Sigmoid colon (tissue), 7 donors: Measurements from ENCODE around the gene FAM227A. TPM values are rescaled to one million over a fixed set of nuclear protein-coding genes. Genes with fewer than 3 reads are reported as not detected.
"Not testable (repeated sequence)": the region's sequence is repeated elsewhere in the genome, so short reads cannot be mapped to it uniquely, and the experiment has no call there.

Experiments used
- DNase-seq: peaks from one replicate; pipeline ENCODE4 v3.0.0-alpha.2; 2019
- H3K27ac ChIP-seq, 4 donors: fragments of 200-600 bp; sonication (generic); one replicate each; pipeline ENCODE4 v1.5.1; 2016 to 2019; ENCODE audit warnings: mild to moderate bottlenecking in 1 of 4
- H3K27me3 ChIP-seq, 3 donors: fragments of 200-600 bp; sonication (generic); one replicate each; pipeline ENCODE4 v1.5.1; 2019; ENCODE audit warnings: mild to moderate bottlenecking in 1 of 3
- H3K36me3 ChIP-seq, 4 donors: fragments of 200-600 bp; sonication (generic); one replicate each; pipeline ENCODE4 v1.5.1; 2016 to 2019
- H3K4me1 ChIP-seq, 4 donors: fragments of 200-600 bp; sonication (generic); one replicate each; pipeline ENCODE4 v1.5.1; 2017 to 2019
- H3K4me3 ChIP-seq, 4 donors: fragments of 200-600 bp; sonication (generic); one replicate each; pipeline ENCODE4 v1.5.1; 2017 to 2019; ENCODE audit warnings: mild to moderate bottlenecking in 2 of 4, moderate library complexity in 1 of 4
- H3K9me3 ChIP-seq, 4 donors: fragments of 200-600 bp in 3 of 4; sonication (generic) in 3 of 4; one replicate each; pipeline versions ENCODE4 v1.5.1 to v1.6.1; 2013 to 2019
- EP300 ChIP-seq, 4 donors: sonication (generic); formaldehyde crosslinking; IDR thresholded peaks; one replicate each; pipeline ENCODE4 v1.6.1; 2017; ENCODE audit warnings: antibody characterized with exemption in 4 of 4
- POLR2A ChIP-seq, 2 donors: fragments of 450-650 bp; IDR thresholded peaks; one replicate each; pipeline ENCODE4 v1.6.1; 2016; ENCODE audit warnings: antibody characterized with exemption in 2 of 2, mild to moderate bottlenecking in 2 of 2, moderate library complexity in 2 of 2
- POLR2AphosphoS5 ChIP-seq, 4 donors: sonication (generic); formaldehyde crosslinking; IDR thresholded peaks; one replicate each; pipeline ENCODE4 v1.6.1; 2017; ENCODE audit warnings: antibody characterized with exemption in 4 of 4
- WGBS, 2 donors: extraction: QIAGEN DNeasy Blood & Tissue Kit; methylation state at CpG; one replicate each; pipeline ENCODE4 v1.1.7; 2013; 5-methylcytosine and 5-hydroxymethylcytosine counted together
- intact Hi-C: fragments of 100-400 bp; cut with DNase I; formaldehyde crosslinking; loops from one replicate; pipeline ENCODE4 v1.15.1; 2023
- polyA plus RNA-seq, 3 donors: library from polyadenylated mRNA; stranded (reverse); fragments of 200-250 nt; gene quantifications; one replicate each; pipeline ENCODE4 v1.2.3, GENCODE V29; 2013
- total RNA-seq, 4 donors: library from RNA; depleted of rRNA; stranded (reverse); fragments of >200 nt; gene quantifications; one replicate each; pipeline ENCODE4 v1.1.0, GENCODE V29; 2016
- TF ChIP-seq, protein P1 (sequence below), 4 experiments: fragments of 450-650 bp in 3 of 4; fragments of 200-600 bp in 1 of 4; IDR thresholded peaks; one replicate each; pipeline ENCODE4 v1.5.1; 2016 to 2019; ENCODE audit warnings: antibody characterized with exemption in 4 of 4, mild to moderate bottlenecking in 3 of 4, moderate library complexity in 2 of 4
- donor health status: healthy with polysubstance abuse.
- donor health status: Bipolar disorder and iron deficiency.
- donor health status: healthy.

FAM227A gene
- total and polyA plus RNA-seq, 7 donors = 0.23 to 3.2 (median 0.61) TPM; not detected in 1

DNA sequence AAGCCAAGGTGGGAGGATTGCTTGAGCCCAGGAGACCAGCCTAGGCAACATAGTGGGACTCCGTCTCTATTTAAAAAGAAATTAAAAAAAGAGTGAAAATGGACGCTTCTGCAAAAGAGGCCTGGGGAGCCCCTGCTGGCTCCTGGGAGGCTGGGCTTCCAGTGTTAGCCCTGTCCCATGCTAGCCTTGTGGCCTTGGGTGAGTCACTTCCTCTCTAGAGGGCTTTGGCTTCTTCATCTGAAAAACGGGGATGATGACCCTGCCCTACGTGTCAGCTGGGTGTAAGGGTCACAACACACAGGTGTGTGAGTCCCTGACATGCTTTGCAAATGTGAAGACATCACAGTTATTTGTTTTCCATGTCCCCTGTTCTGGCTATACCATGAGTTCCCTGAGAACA is 32.8 kb downstream of the FAM227A start:
- no peaks in the 10 kb centered on the region for H3K36me3 ChIP-seq
- H3K9me3 ChIP-seq = peaks cover 0 to 4% (median 0%) of the 10 kb centered on the region in 4 donors
- 67 to 72% methylated on average over 4 of the region's 4 CpGs for WGBS, 2 donors
- DNase-seq = no peak
- TF ChIP-seq, protein P1, sequence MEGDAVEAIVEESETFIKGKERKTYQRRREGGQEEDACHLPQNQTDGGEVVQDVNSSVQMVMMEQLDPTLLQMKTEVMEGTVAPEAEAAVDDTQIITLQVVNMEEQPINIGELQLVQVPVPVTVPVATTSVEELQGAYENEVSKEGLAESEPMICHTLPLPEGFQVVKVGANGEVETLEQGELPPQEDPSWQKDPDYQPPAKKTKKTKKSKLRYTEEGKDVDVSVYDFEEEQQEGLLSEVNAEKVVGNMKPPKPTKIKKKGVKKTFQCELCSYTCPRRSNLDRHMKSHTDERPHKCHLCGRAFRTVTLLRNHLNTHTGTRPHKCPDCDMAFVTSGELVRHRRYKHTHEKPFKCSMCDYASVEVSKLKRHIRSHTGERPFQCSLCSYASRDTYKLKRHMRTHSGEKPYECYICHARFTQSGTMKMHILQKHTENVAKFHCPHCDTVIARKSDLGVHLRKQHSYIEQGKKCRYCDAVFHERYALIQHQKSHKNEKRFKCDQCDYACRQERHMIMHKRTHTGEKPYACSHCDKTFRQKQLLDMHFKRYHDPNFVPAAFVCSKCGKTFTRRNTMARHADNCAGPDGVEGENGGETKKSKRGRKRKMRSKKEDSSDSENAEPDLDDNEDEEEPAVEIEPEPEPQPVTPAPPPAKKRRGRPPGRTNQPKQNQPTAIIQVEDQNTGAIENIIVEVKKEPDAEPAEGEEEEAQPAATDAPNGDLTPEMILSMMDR (IDR thresholded peaks at IDR 0.05) = no peak
- no peak for TF ChIP-seq EP300 (IDR thresholded peaks at IDR 0.05)
- no peak for TF ChIP-seq POLR2AphosphoS5 (IDR thresholded peaks at IDR 0.05)
- TF ChIP-seq POLR2A (IDR thresholded peaks at IDR 0.05) = no peak
- H3K4me3 ChIP-seq = no peak overlapping the region
- intact Hi-C loops = no loop called here
- H3K4me1 ChIP-seq = no peaks in the 10 kb centered on the region
- no peak overlapping the region for H3K27ac ChIP-seq
- H3K27me3 ChIP-seq = no peaks in the 10 kb centered on the region

GRCh38 chr22:38618682-38619081 is 37.5 kb downstream of the FAM227A start:
- Histone ChIP-seq H3K36me3 (no peaks in the 10 kb centered on the region), H3K27me3 (no peaks in the 10 kb centered on the region), H3K4me1 (peaks cover 0 to 12% (median 8%) of the 10 kb centered on the region in 4 donors), H3K9me3 (peaks cover 0 to 8% (median 0%) of the 10 kb centered on the region in 4 donors), H3K4me3 (no peak overlapping the region), H3K27ac (no peak overlapping the region)
- intact Hi-C loops = no loop called here
- no peak for DNase-seq
- TF ChIP-seq EP300 (IDR thresholded peaks at IDR 0.05) = no peak
- TF ChIP-seq POLR2AphosphoS5 (IDR thresholded peaks at IDR 0.05) = no peak
- TF ChIP-seq, protein P1 (IDR thresholded peaks at IDR 0.05) = no peak
- TF ChIP-seq POLR2A (IDR thresholded peaks at IDR 0.05) = no peak
- 96% methylated on average over 2 of the region's 2 CpGs for WGBS, 2 donors

DNA sequence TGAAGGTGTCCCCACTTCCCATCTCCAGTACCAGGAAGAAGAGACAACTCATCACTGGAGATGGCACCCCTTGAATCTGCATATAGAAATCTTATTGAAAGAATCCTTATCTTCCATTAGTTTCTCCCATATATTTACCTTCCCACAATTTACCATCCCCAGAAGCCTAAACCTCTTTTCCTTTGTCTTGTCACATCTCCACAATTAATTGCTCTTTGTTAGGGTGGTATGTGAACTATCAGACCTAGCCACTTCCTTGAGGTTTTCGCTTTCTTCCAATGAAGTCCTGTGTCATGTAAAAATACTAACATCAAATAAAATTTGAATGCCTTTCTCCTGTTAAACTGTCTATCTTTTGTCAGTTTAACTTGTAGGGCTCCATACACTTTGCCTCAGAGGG is 37.9 kb downstream of the FAM227A start:
- 92 to 97% methylated on average over 1 of the region's 1 CpG for WGBS, 2 donors
- TF ChIP-seq POLR2AphosphoS5 (IDR thresholded peaks at IDR 0.05) (no peak), POLR2A (IDR thresholded peaks at IDR 0.05) (no peak)
- TF ChIP-seq, protein P1 (IDR thresholded peaks at IDR 0.05) = no peak
- Histone ChIP-seq H3K27ac (no peak overlapping the region), H3K4me3 (no peak overlapping the region), H3K27me3 (no peaks in the 10 kb centered on the region), H3K4me1 (peaks cover 0 to 12% (median 8%) of the 10 kb centered on the region in 4 donors), H3K9me3 (peaks cover 0 to 8% (median 0%) of the 10 kb centered on the region in 4 donors), H3K36me3 (no peaks in the 10 kb centered on the region)
- intact Hi-C loops = no loop called here
- no peak for DNase-seq

DNA sequence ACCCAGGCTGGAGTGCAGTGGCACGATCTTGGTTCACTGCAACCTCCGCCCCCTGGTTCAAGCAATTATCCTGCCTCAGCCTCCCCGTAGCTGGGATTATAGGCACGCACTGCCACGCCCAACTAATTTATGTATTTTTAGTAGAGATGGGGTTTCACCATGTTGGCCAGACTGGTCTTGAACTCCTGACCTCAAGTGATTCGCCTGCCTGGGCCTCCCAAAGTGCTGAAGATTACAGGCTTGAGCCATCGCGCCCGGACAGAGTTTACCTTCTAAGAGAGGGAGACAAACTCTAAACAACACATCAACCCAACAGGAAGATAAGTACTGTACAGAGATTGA is 41.2 kb downstream of the FAM227A start:
- Histone ChIP-seq H3K4me1 (peaks cover 0 to 12% (median 8%) of the 10 kb centered on the region in 4 donors), H3K27ac (peak overlapping the region in 2 of 4 donors; percentile 29 to 60)
- H3K36me3 ChIP-seq, DNase-seq, H3K27me3 ChIP-seq, H3K9me3 ChIP-seq, intact Hi-C loops, H3K4me3 ChIP-seq: not testable (repeated sequence)
- WGBS, 2 donors = 74 to 87% methylated on average over 9 of the region's 9 CpGs

- intact Hi-C loops = no loop called here
- Histone ChIP-seq H3K9me3 (peaks cover 0 to 8% (median 0%) of the 10 kb centered on the region in 4 donors), H3K27me3 (no peaks in the 10 kb centered on the region), H3K27ac (peak overlapping the region in 3 of 4 donors; percentile 29 to 60 (median 46)), H3K4me1 (peaks cover 0 to 12% (median 8%) of the 10 kb centered on the region in 4 donors), H3K36me3 (no peaks in the 10 kb centered on the region), H3K4me3 (no peak overlapping the region)
- 64 to 76% methylated on average over 4 of the region's 4 CpGs for WGBS, 2 donors
- TF ChIP-seq EP300 (IDR thresholded peaks at IDR 0.05) (peak in 2 of 4 donors; percentile 20 to 71), POLR2AphosphoS5 (IDR thresholded peaks at IDR 0.05) (peak in 1 of 4 donors; percentile 64), POLR2A (IDR thresholded peaks at IDR 0.05) (no peak)
- TF ChIP-seq, protein P1 (IDR thresholded peaks at IDR 0.05) = no peak
- no peak for DNase-seq
Measured at GRCh38 chr22:38614332-38615063, 41.7 kb downstream of the FAM227A start.
